Urothelium cell line (cell line): ENCODE measurements around the gene NRTN.

Source experiments
- DNase-seq: peaks from one replicate; pipeline ENCODE4 v3.0.0; 2011; ENCODE audit warnings: low spot score, mixed read lengths
- FAIRE-seq: peaks from 2 replicates; lab custom pipeline; 2011; peaks lifted over from hg19 to GRCh38; lab: Jason Lieb, UNC

The NRTN gene

DNA sequence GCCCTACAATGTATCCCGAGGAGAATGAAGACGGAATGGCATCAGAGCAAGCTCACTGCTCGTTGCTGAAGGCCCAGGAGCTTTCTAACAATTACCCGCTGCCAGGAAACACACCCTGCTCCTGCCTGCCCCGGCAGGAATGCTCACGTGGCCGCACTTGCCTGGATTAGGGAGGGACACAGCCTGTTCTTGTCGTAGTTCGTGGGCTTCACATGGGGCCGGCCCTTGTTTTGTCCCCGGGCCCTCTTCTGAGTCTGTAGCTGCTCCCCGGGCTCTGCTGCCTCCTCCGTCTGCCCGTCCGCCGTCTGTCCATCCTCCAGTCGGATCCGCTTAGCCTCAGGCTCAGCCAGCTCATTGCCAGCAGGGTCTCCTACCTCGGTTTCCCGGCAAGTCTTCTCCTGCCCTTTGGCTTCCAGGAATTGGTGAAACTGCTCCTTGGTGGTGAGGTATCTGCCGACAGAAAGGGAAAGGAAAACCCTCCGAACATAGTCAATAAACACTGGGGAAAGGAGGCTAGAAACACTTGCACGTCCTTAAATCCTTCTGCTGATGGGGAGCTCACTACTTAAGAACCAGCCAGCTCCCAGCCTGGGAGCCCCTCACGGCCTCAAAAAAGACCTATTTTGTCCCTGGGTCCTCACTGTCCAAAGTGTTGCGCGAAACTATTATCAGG, 14.8 kb upstream of the NRTN start:
- DNase-seq (no peak), FAIRE-seq (no peak)

- FAIRE-seq (peak; percentile 98), DNase-seq (peak; percentile 95)
Observed at GRCh38 chr19:5790559-5791520, 14.0 kb upstream of the NRTN start, which contains the start of gene DUS3L. TSS of gene DUS3L (minus strand) at chr19:5791163. CDS start at chr19:5791141, 22 bp downstream.

GRCh38 chr19:5792224-5792623, 12.6 kb upstream of the NRTN start:
- FAIRE-seq (no peak), DNase-seq (no peak)

- DNase-seq (no peak), FAIRE-seq (no peak)
Observed at GRCh38 chr19:5793188-5793587, 11.7 kb upstream of the NRTN start.

DNA sequence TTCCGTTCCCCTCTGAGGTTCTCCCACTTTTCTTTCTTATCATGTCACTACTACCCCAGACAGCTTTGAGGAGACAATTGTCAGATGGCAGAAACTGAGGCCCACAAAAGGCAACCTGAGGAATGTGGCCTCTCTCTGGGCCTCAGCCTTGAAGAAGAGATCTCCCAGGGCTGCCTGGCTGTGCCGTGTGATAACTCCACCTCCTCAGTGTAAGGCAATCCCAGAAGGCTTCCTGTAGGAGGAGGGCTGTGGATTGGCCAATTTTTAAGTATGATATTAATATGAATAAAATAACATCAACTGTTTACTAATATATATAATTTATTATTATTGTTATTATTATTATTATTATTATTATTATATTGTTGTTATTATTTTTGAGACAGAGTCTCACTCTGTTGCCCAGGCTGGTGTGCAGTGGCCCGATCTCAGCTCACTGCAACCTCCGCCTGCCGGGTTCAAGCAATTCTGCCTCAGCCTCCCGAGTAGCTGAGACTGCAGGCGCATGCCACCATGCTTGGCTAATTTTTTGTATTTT, 9.4 kb upstream of the NRTN start:
- DNase-seq (no peak), FAIRE-seq (no peak)

GRCh38 chr19:5798244-5798643, 6.6 kb upstream of the NRTN start:
- FAIRE-seq (no peak), DNase-seq (no peak)

- DNase-seq, result no peak
- FAIRE-seq, result no peak
Observed at GRCh38 chr19:5799247-5800241, 5.3 kb upstream of the NRTN start.

DNA sequence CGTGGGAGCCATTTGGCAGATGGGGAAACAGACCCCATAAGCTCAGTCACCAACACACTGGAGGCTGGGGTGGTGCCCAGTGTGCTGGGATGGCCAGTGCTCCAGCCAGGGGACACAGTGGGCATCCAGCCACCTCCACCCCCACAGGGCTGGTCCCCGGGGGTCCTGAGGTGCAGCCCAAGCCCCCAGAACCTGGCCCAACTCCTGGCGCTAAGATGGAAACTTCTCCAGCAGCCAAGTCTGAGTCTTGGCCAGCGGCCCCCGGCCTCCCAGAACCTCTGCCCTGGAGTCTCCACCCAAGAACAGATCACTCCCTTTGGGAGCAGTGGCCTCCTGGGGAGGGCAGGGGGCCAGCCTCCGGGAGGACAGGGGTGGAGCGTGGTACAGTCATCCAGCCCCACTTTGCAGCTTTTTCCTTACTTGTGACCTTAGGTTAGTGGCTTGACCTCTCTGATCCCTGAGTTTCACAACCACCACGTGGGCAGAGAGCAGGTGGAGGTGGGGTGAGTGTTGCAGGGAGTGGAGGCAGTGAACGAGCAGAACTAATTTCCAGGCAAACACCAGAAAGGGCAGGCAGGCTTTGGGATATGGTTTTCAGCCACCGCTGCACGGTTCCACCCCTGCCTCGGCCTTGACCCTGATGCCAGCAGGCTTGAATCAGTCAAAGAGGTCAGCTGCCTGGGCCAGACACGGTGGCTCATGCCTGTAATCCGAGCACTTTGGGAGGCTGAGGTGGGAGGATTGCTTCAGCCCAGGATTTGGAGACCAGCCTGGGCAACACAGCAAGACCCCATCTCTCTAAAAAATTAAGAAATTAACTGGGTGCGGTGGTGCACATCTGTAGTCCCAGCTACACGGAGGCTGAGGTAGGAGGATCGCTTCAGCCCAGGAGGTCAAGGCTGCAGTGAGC, 4.3 kb upstream of the NRTN start:
- DNase-seq (no peak), FAIRE-seq (no peak)

DNA sequence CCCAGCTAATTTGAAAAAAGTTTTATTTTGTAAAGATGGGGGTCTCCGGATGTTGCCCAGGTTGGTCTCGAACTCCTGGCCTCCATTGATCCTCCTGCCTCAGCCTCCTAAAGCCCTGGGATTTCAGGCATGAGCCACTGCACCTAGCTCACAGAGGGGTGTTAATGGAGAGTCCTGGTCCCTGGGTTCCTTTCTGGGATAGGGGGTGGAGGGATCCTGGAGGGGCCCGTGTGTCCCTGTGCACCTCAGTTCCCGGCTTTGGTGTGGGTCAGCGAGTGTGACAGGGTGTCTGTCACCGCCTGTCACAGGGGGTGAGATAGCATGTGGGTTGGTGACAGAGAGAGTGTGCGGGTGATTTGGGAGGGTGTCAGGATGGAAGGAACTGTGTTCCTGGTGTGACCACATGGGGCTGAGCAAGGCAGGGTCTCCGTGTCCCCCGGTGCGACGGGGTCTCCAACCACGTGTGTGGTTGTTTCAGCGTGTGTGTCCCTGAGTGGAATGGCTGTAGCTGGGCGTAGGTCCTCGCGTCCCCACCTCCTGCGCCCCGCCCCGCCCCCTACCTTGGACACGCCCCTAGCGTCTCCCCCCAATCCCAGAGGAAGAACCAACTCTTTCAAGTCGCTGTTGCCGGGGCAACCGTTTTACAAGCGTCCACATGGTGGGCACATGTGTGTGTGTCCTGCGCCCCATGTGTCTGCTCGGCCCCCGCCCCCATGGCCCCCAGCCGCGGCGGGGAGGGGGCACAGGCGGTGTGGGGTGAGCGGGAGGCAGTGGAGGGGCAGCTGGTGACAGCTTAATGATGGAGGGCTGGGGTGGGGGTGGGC, 2.9 kb upstream of the NRTN start:
- DNase-seq, result no peak
- FAIRE-seq, result no peak

DNA sequence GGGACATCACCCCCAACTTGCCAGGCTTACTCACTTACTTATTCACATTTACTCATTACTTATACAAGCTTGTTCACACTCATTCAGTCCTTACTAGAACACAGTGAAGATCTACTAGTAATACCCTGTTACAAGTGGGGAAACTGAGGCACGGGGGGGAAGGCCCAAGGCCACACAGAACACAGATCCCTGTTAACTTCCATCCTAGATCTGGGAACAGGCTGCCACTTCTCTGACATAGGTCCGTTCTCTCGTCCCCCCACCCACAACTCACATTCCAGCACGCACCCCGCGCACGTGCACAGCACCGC, 1.5 kb upstream of the NRTN start:
- no peak for DNase-seq
- no peak for FAIRE-seq

DNA sequence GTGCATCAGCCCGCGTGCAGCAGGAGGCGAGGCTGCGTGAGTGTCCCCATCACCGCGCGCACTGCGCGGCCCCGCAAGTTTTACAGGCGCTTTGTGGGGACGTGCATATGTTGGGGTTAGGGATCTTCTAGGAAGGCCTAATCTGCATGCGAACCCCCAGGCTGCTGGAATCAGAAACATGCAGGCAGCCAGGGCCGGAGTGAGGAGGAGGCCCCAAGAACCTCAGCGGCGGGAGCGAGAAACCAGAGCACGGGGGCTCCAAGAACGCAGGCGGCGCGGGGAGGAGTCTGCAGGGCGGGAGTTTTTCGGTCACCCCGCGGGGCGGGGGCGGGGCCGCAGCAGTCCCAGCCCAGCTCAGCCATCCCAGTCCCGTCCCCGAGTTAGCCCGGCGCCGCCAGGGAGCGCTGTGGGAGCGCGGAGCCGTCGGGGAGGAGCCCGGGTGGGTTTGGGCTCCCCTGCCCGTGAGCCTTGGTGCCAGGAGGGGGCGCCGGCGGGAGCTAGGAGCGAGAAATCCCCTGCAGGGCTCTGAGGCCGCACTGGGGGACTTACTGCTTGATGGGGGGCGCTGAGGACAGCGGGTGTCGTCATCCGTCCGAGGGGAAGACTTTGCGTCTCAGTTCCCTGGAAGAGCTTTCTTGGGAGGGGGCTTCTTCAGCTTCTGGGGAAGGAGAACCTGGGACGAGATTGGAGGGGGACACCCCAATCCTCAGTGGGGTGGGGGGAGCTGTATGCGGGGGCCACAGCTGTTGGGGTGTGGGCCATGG, 933 bp upstream of the NRTN start:
- DNase-seq, result peak; percentile 93
- no peak for FAIRE-seq

DNA sequence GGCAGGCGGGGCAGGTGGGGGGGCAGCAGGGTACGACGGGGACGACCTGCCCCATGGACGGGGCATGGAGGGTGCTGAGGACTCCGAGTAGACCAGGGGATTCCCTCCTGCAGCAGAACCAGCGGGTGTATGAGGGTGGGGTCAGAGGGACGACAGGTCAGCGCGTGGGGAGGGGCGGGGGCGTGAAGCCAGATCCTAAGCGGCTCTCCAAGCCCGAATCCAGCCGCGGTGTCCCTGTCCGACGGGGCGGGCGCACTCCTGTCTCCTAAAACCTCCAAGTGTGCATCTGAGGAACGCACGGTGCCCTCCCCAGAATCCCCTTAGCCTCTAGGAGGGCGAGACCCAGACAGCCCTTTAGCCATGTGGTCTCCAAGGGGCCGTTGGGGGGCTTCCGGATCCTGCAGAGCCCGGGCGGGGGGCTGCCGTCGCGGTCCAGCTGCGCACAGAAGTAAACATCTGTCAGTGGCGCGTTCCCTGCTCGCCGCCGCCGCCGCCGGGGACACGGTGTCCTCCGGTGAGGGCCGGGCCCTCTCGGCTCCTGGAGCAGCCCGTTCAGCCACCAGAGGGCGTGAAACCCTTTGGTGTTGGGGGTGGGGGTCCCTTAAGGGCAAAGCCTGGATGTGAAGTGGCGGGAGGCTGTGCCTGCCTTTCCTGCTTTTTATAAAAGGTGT, 730 bp downstream of the NRTN start:
- FAIRE-seq (no peak), DNase-seq (peak; percentile 76)

GRCh38 chr19:5806133-5806489, 1.2 kb downstream of the NRTN start:
- no peak for DNase-seq
- no peak for FAIRE-seq

- DNase-seq (no peak), FAIRE-seq (no peak)
Observed at GRCh38 chr19:5806905-5807304, 2.0 kb downstream of the NRTN start.

DNA sequence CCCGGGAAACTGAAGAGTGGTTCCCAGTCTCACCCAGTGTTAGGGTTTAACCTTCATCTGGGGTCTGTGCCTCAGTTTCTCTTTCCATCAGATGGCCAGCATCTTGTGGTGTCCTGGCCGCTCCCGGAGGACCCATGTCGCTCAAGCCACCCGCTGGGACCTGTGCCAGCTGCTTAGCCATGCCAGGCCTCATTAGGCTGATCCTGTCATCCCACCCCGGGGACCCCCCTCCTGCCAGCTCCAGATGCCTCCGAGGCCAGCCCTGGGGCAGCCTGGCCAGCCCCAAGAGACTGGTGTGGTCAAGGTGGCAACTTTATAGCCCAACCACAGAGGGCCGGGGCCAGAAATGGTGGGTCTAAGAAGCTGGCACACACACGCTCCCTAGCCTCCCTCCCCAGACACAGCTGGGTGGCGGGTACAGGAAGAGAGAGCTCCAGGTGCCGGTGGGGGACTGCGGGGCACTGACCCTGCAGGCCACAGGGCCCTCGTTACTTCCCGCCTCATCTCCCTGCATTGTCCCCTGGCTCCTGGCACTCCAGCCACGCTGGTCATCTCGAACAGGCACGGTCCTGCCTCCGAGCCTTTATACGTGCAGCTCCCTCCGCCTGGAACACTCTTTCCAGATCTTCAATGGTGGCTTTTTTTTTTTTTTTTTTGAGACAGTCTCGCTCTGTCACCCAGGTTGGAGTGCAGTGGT, 3.4 kb downstream of the NRTN start:
- no peak for FAIRE-seq
- DNase-seq, result no peak

GRCh38 chr19:5809053-5809452, 4.2 kb downstream of the NRTN start:
- FAIRE-seq, result no peak
- DNase-seq, result no peak

GRCh38 chr19:5809469-5809868, 4.6 kb downstream of the NRTN start:
- DNase-seq (no peak), FAIRE-seq (no peak)
